K562 (cell line): Measurements from ENCODE around the gene KIFAP3. TPM values are rescaled to one million over a fixed set of nuclear protein-coding genes. Genes with fewer than 3 reads are reported as not detected.

Source experiments
- CREBBP ChIP-seq: IDR thresholded peaks from one replicate; pipeline ENCODE4 v1.6.1; 2012; ENCODE audit warnings: low read depth, mild to moderate bottlenecking, control low read depth, inconsistent platforms, low read length
- CSDE1 ChIP-seq, 2 experiments: fragments of 450-650 bp; IDR thresholded peaks; 2 replicates each; pipeline ENCODE4 v1.6.1; 2016; ENCODE audit warnings: mild to moderate bottlenecking in 1 of 2
- EP300 ChIP-seq: IDR thresholded peaks from 2 replicates; pipeline ENCODE4 v1.6.1; 2012; ENCODE audit warnings: low read length, improper control_type of control experiment
- FOXM1 ChIP-seq, 2 experiments: fragments of 450-650 bp in 1 of 2; sonication (generic) in 1 of 2; formaldehyde crosslinking in 1 of 2; IDR thresholded peaks; 2 replicates each; pipeline versions ENCODE4 v1.6.1 to v1.9.0; 2017 to 2022; ENCODE audit warnings: low read depth in 2 of 2, mild to moderate bottlenecking in 2 of 2, missing genetic modification reagents in 1 of 2, moderate library complexity in 1 of 2
- MGA ChIP-seq: fragments of 450-650 bp; IDR thresholded peaks from 2 replicates; pipeline ENCODE4 v1.6.1; 2016; ENCODE audit warnings: mild to moderate bottlenecking, moderate library complexity
- PHF20 ChIP-seq: fragments of 450-650 bp; IDR thresholded peaks from 2 replicates; pipeline ENCODE4 v1.6.1; 2018; ENCODE audit not compliant: partially characterized antibody
- POU5F1 ChIP-seq: fragments of 150-350 bp; IDR thresholded peaks from 2 replicates; pipeline ENCODE4 v1.6.1; 2014; ENCODE audit warnings: borderline replicate concordance, low read length, low read depth, mild to moderate bottlenecking; ENCODE audit not compliant: partially characterized antibody
- PRDM10 ChIP-seq: fragments of 450-650 bp; IDR thresholded peaks from 2 replicates; pipeline ENCODE4 v1.6.1; 2018; ENCODE audit not compliant: partially characterized antibody
- SUPT5H ChIP-seq: fragments of 450-650 bp; IDR thresholded peaks from 2 replicates; pipeline ENCODE4 v1.6.1; 2016
- ZBTB34 ChIP-seq: fragments of 250-450 bp; sonication (Bioruptor Pico); IDR thresholded peaks from 2 replicates; pipeline ENCODE4 v1.8.0; 2021; ENCODE audit warnings: mild to moderate bottlenecking, moderate library complexity
- polyA plus RNA-seq, 8 experiments: library from polyadenylated mRNA; depleted of rRNA in 4 of 8; stranded (reverse) in 5 of 8; unstranded in 3 of 8; fragments of >200 nt; fragmentation: Nextera tagmentation in 2 of 8; fragmentation: Illumina TruSeq in 1 of 8; extraction: Ambion mirVana in 2 of 8; extraction: Trizol in 1 of 8; gene quantifications; 2 replicates each; pipeline versions ENCODE4 v1.2.1 to v1.2.3, GENCODE V29; 2011 to 2014; ENCODE audit warnings: inconsistent platforms in 1 of 8, missing spikeins in 1 of 8
- total RNA-seq, 7 experiments: library from RNA; depleted of rRNA in 6 of 7; stranded (reverse); fragments of >200 nt in 6 of 7; fragmentation: Illumina TruSeq in 2 of 7; extraction: Trizol in 2 of 7; gene quantifications; 2 replicates each; pipeline versions ENCODE4 v1.2.1 to v1.2.3, GENCODE V29; 2011 to 2021; ENCODE audit warnings: low replicate concordance in 1 of 7

KIFAP3 gene
- total and polyA plus RNA-seq, 9 of the 15 experiments (the other 6 are each of a cell fraction or from before 2014, with no cell fraction given) = 8.8 to 17.5 (median 11.8) TPM

- peak; percentile 8 for TF ChIP-seq PRDM10
- TF ChIP-seq POU5F1 = no peak
- peak; percentile 61; the same call in 1 of the 2 replicates for TF ChIP-seq MGA
- TF ChIP-seq FOXM1 (IDR thresholded peaks at IDR 0.05; ENCODE audit: low read depth) = no peak
- TF ChIP-seq FOXM1 (CRISPR knock-in tag; IDR thresholded peaks at IDR 0.05; ENCODE audit: low read depth) = no peak
- TF ChIP-seq EP300 = 0 out of 2 replicates have a peak, but pooled peaks have one; percentile 23
- no peak for TF ChIP-seq ZBTB34
- no peak for TF ChIP-seq PHF20
- TF ChIP-seq CREBBP = no peak
- TF ChIP-seq SUPT5H = no peak; the same call in none of the 2 replicates
- no peak for TF ChIP-seq CSDE1 (IDR thresholded peaks at IDR 0.05)
Measured at GRCh38 chr1:169894424-169895145, 179.9 kb downstream of the KIFAP3 start (continued).
